GM12873 (cell line): ENCODE results near the gene CREB3L2.

Source experiments
- CTCF ChIP-seq: IDR thresholded peaks from 2 replicates; pipeline ENCODE4 v1.5.1; 2012; ENCODE audit warnings: low read depth, mild to moderate bottlenecking, moderate library complexity, low read length, control low read depth; ENCODE audit not compliant: insufficient read depth; ENCODE audit errors: missing control alignments

The CREB3L2 gene

GRCh38 chr7:137844677-137845425 lies 157.0 kb downstream of the CREB3L2 start:
- no peak for TF ChIP-seq CTCF

- TF ChIP-seq CTCF, result no peak
Observed at GRCh38 chr7:137839903-137840779, 161.7 kb downstream of the CREB3L2 start.

- no peak for TF ChIP-seq CTCF
Observed at GRCh38 chr7:137838706-137839315, 163.1 kb downstream of the CREB3L2 start.

- no peak for TF ChIP-seq CTCF
Observed at GRCh38 chr7:137836541-137836940, 165.3 kb downstream of the CREB3L2 start.

GRCh38 chr7:137836113-137836509 lies 165.8 kb downstream of the CREB3L2 start:
- no peak for TF ChIP-seq CTCF

- no peak for TF ChIP-seq CTCF
Observed at GRCh38 chr7:137835486-137836112, 166.3 kb downstream of the CREB3L2 start.
